ENCODE results near the gene BCL3.
"Not testable (repeated sequence)": the region's sequence is repeated elsewhere in the genome, so short reads cannot be mapped to it uniquely, and the experiment has no call there.

BCL3 gene

DNA sequence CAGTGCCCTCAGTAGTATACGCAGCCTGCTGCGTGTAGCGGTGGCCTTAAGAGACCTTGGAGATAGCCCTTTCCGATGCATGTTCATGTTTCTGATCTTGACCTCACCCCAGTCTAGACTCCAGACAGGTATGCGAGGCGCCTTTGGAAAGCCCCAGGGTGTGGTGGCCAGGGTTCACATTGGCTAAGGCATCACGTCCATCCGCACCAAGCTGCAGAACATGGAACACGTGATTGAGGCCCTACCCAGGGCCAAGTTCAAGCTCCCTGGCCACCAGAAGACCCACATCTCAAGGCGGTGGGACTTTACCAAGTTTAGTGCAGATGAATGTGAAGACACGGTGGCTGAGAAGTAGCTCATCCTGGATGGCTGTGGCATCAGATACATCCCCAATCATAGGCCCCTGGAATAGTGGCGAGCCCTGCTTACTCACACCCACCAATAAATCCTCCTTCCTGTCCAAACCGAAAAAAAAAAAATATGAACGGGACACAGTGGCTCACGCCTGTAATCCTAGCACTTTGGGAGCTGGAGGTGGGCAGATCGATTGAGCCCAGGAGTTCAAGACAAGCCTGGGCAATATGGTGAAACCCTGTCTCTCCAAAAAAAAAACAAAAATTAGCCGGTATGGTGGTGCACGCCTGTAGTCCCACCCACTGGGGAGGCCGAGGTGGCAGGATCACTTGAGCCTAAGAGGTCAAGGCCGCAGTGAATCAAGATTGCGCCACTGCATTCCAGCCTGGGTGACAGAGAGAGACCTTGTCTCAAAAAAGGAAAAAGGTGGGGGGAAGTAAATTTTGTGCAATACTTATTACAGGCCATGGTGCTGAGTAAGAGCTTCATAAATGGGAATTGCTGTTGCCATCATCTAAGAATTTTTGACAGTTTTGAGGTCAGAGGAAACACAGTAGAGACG lies 16.8 kb downstream of the BCL3 start:
- Histone ChIP-seq H3K4me3 (ENCODE audit: low read depth, low read length) (no peak overlapping the region), H3K36me3 (ENCODE audit: control insufficient read depth, insufficient read depth, low read length) (no peaks in the 10 kb centered on the region), H3K27ac (ENCODE audit: low read depth, low read length) (no peak overlapping the region), H3K9me3 (ENCODE audit: control insufficient read depth, insufficient read depth, low read depth, low read length) (peaks cover 9% of the 10 kb centered on the region), H3K27me3 (ENCODE audit: control insufficient read depth, insufficient read depth, low read length) (no peaks in the 10 kb centered on the region), H3K9ac (ENCODE audit: low read length) (no peak overlapping the region), H3K4me1 (ENCODE audit: control insufficient read depth, insufficient read depth, low read length) (no peaks in the 10 kb centered on the region)

DNA sequence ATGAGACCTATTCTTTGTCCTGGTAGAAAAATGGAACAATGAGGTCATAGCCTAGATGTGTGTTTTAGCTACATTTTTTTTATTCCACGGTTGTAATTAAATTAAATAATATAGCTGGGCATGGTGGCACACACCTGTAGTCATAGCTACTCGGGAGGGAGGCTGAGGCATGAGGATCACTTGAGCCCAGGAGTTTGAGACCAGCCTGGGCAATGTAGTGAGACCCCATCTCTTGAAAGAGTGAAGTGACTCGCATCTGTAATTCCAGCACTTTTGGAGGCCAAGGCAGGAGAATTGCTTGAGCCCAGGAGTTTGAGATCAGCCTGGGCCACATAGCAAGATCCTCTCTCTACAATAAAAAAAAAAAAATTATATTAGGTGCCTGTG lies 17.4 kb downstream of the BCL3 start:
- Histone ChIP-seq H3K27ac (ENCODE audit: low read depth, low read length) (no peak overlapping the region), H3K9ac (ENCODE audit: low read length) (no peak overlapping the region), H3K4me1 (ENCODE audit: control insufficient read depth, insufficient read depth, low read length) (0 out of 2 replicates have a peak, but pooled peaks cover 2% of the 10 kb centered on the region), H3K36me3 (ENCODE audit: control insufficient read depth, insufficient read depth, low read length) (no peaks in the 10 kb centered on the region), H3K27me3 (ENCODE audit: control insufficient read depth, insufficient read depth, low read length) (no peaks in the 10 kb centered on the region), H3K9me3 (ENCODE audit: control insufficient read depth, insufficient read depth, low read depth, low read length) (peaks cover 9% of the 10 kb centered on the region), H3K4me3 (ENCODE audit: low read depth, low read length) (no peak overlapping the region)

GRCh38 chr19:44767295-44768180 lies 19.0 kb downstream of the BCL3 start:
- no peak overlapping the region for H3K4me3 ChIP-seq (ENCODE audit: low read depth, low read length)
- 0 out of 2 replicates have a peak, but pooled peaks cover 3% of the 10 kb centered on the region for H3K4me1 ChIP-seq (ENCODE audit: control insufficient read depth, insufficient read depth, low read length)
- H3K27me3 ChIP-seq (ENCODE audit: control insufficient read depth, insufficient read depth, low read length), result no peaks in the 10 kb centered on the region
- H3K36me3 ChIP-seq (ENCODE audit: control insufficient read depth, insufficient read depth, low read length), result no peaks in the 10 kb centered on the region
- H3K9me3 ChIP-seq (ENCODE audit: control insufficient read depth, insufficient read depth, low read depth, low read length), result peaks cover 9% of the 10 kb centered on the region
- H3K27ac ChIP-seq (ENCODE audit: low read depth, low read length), result no peak overlapping the region
- H3K9ac ChIP-seq (ENCODE audit: low read length), result no peak overlapping the region

GRCh38 chr19:44770550-44771257 lies 22.2 kb downstream of the BCL3 start:
- H3K4me3 ChIP-seq (ENCODE audit: low read depth, low read length), result no peak overlapping the region
- H3K9ac ChIP-seq (ENCODE audit: low read length), result no peak overlapping the region
- peaks cover 9% of the 10 kb centered on the region for H3K9me3 ChIP-seq (ENCODE audit: control insufficient read depth, insufficient read depth, low read depth, low read length)
- H3K4me1 ChIP-seq (ENCODE audit: control insufficient read depth, insufficient read depth, low read length), result 0 out of 2 replicates have a peak, but pooled peaks cover 3% of the 10 kb centered on the region
- H3K36me3 ChIP-seq (ENCODE audit: control insufficient read depth, insufficient read depth, low read length), result no peaks in the 10 kb centered on the region
- H3K27ac ChIP-seq (ENCODE audit: low read depth, low read length), result no peak overlapping the region
- no peaks in the 10 kb centered on the region for H3K27me3 ChIP-seq (ENCODE audit: control insufficient read depth, insufficient read depth, low read length)

GRCh38 chr19:44772144-44772543 lies 23.6 kb downstream of the BCL3 start:
- H3K9ac ChIP-seq (ENCODE audit: low read length); H3K9me3 ChIP-seq (ENCODE audit: control insufficient read depth, insufficient read depth, low read depth, low read length); H3K27ac ChIP-seq (ENCODE audit: low read depth, low read length); H3K4me1 ChIP-seq (ENCODE audit: control insufficient read depth, insufficient read depth, low read length); H3K4me3 ChIP-seq (ENCODE audit: low read depth, low read length); H3K27me3 ChIP-seq (ENCODE audit: control insufficient read depth, insufficient read depth, low read length); H3K36me3 ChIP-seq (ENCODE audit: control insufficient read depth, insufficient read depth, low read length): not testable (repeated sequence)

GRCh38 chr19:44772959-44773358 lies 24.5 kb downstream of the BCL3 start:
- Histone ChIP-seq H3K36me3 (ENCODE audit: control insufficient read depth, insufficient read depth, low read length) (no peaks in the 10 kb centered on the region), H3K27ac (ENCODE audit: low read depth, low read length) (no peak overlapping the region), H3K9me3 (ENCODE audit: control insufficient read depth, insufficient read depth, low read depth, low read length) (peaks cover 6% of the 10 kb centered on the region), H3K27me3 (ENCODE audit: control insufficient read depth, insufficient read depth, low read length) (no peaks in the 10 kb centered on the region), H3K4me1 (ENCODE audit: control insufficient read depth, insufficient read depth, low read length) (peaks cover 9% of the 10 kb centered on the region; the same call in 1 of the 2 replicates), H3K9ac (ENCODE audit: low read length) (no peak overlapping the region), H3K4me3 (ENCODE audit: low read depth, low read length) (no peak overlapping the region)

DNA sequence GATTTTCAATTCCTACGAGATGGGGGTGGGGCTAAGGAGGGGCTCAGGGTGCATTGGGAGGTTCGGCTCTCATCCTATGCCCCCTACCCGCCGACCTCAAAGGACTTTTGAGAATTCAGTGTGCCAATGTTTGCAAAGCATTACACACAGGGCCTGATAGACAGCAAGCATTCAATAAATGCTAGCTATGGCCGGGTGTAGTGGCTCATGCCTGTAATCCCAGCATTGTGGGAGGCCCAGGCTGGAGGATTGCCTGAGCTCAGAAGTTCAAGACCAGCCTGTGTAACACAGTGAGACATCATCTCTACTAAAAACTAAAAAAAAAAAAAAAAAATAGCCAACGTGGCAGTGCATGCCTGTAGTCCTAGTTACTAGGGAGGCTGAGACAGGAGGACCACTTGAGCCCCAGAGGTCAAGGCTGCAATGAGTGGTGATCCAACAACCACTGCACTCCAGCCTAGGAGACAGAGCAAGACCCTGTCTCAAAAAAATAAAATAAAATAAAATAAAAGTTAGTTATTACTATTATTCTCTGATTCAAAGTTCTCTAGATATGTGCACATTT lies 27.2 kb downstream of the BCL3 start:
- Histone ChIP-seq H3K27me3 (ENCODE audit: control insufficient read depth, insufficient read depth, low read length) (no peaks in the 10 kb centered on the region), H3K4me3 (ENCODE audit: low read depth, low read length) (no peak overlapping the region), H3K36me3 (ENCODE audit: control insufficient read depth, insufficient read depth, low read length) (no peaks in the 10 kb centered on the region), H3K9ac (ENCODE audit: low read length) (no peak overlapping the region), H3K9me3 (ENCODE audit: control insufficient read depth, insufficient read depth, low read depth, low read length) (no peaks in the 10 kb centered on the region), H3K4me1 (ENCODE audit: control insufficient read depth, insufficient read depth, low read length) (peaks cover 9% of the 10 kb centered on the region; the same call in 1 of the 2 replicates), H3K27ac (ENCODE audit: low read depth, low read length) (no peak overlapping the region)

DNA sequence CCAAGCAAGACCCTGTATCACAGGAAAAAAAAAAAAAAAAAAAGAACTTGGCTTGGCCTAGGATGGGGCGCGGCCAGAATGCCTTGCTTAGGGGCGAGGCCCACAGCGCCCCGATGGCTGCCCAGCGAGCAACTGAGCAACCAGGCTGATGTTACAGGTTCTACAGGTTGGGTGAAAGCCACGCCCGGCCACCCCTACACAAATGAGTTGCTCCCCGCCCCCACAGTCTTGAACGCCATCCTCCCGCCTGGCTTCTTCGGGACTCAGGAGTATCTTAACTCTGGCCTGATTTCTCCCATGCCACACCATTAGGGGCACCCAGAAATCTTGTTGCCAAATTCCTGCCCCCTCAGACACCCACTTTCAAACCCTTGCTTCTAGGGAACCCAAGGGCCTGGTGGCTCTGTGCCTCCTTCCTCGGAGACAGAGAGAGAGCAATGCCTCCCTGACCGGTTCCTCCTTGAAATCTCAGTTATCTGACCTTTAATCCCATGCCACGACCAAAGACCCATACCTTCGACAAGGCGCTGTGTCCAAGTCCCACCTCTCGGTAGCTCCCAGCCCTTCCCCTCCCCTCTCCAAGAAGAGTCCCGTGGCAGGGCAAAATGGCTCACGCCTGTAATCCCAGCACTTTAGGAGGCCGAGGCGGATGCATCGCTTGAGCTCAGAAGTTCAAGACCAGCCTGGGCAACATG lies 28.0 kb downstream of the BCL3 start:
- Histone ChIP-seq H3K27me3 (ENCODE audit: control insufficient read depth, insufficient read depth, low read length) (no peaks in the 10 kb centered on the region), H3K4me3 (ENCODE audit: low read depth, low read length) (no peak overlapping the region), H3K27ac (ENCODE audit: low read depth, low read length) (no peak overlapping the region), H3K9ac (ENCODE audit: low read length) (no peak overlapping the region), H3K36me3 (ENCODE audit: control insufficient read depth, insufficient read depth, low read length) (no peaks in the 10 kb centered on the region), H3K4me1 (ENCODE audit: control insufficient read depth, insufficient read depth, low read length) (peaks cover 6% of the 10 kb centered on the region; the same call in 1 of the 2 replicates), H3K9me3 (ENCODE audit: control insufficient read depth, insufficient read depth, low read depth, low read length) (no peaks in the 10 kb centered on the region)

DNA sequence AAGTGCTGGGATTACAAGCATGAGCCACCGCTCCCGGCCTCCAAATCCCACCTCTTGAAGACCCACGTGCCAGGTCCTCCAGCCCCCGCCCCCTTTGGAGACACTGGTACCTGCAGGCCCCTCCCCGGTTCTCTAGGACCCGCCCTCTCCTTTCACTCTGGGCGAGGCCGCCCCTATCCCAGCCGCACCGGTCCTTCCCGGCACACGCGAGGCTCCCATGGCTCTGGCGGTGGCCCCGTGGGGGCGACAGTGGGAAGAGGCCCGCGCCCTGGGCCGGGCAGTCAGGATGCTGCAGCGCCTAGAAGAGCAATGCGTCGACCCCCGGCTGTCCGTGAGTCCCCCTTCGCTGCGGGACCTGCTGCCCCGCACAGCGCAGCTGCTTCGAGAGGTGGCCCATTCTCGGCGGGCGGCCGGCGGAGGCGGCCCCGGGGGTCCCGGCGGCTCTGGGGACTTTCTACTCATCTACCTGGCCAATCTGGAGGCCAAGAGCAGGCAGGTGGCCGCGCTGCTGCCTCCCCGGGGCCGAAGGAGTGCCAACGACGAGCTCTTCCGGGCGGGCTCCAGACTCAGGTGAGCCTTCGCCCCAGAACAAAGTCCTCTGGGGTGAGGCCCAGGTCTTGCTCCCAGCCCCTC lies 29.3 kb downstream of the BCL3 start, which contains the start of gene CBLC:
TSS of gene CBLC (plus strand) at position 176 of the 633 bp plus-strand sequence. CDS start at position 218, 42 bp downstream.
- H3K27ac ChIP-seq (ENCODE audit: low read depth, low read length), result no peak within 1 kb of the TSS
- peak within 1 kb of the TSS; percentile 81 for H3K4me3 ChIP-seq (ENCODE audit: low read depth, low read length)
- peaks cover 6% of the 10 kb centered on the region; the same call in 1 of the 2 replicates for H3K4me1 ChIP-seq (ENCODE audit: control insufficient read depth, insufficient read depth, low read length)
- no peaks in the 10 kb centered on the region for H3K36me3 ChIP-seq (ENCODE audit: control insufficient read depth, insufficient read depth, low read length)
- H3K9ac ChIP-seq (ENCODE audit: low read length), result peak within 1 kb of the TSS; percentile 44
- H3K9me3 ChIP-seq (ENCODE audit: control insufficient read depth, insufficient read depth, low read depth, low read length), result no peaks in the 10 kb centered on the region
- no peaks in the 10 kb centered on the region for H3K27me3 ChIP-seq (ENCODE audit: control insufficient read depth, insufficient read depth, low read length)

Measured in HUES6 (cell line).